ENCODE data around the gene VWC2L.

GRCh38 chr2:214601852-214602633 is 191.2 kb downstream of the VWC2L start:
- TF ChIP-seq CTCF (IDR thresholded peaks at IDR 0.05 in 8 of 11, conservative IDR thresholded peaks at IDR 0.05 in 3 of 11) = no peak
- no peak for TF ChIP-seq POLR2AphosphoS5 (IDR thresholded peaks at IDR 0.05)

Measured in spleen (tissue), 7 donors.